Naive B cell (primary cell): ENCODE results near the gene PAFAH2. TPM values are rescaled to one million over a fixed set of nuclear protein-coding genes. Genes with fewer than 3 reads are reported as not detected.
"Not testable (repeated sequence)": the region's sequence is repeated elsewhere in the genome, so short reads cannot be mapped to it uniquely, and the experiment has no call there.

ENCODE experiments used
- ATAC-seq, 2 donors: fragments of 150-1000 bp; cut with Tn5 transposase; 2 replicates each; pipeline ENCODE4 v1.10.0; 2021; ENCODE audit warnings: low read depth in 2 of 2, mild to moderate bottlenecking in 2 of 2, moderate library complexity in 2 of 2
- DNase-seq: peaks from one replicate; pipeline ENCODE4 v3.0.0; 2022
- H3K27ac Mint-ChIP-seq, 6 donors: one replicate each; pipeline ENCODE4 v1.8.0; 2020 to 2022; ENCODE audit warnings: mild to moderate bottlenecking in 6 of 6, mixed read lengths in 6 of 6, moderate library complexity in 5 of 6, inconsistent platforms in 2 of 6
- H3K27me3 Mint-ChIP-seq, 3 donors: one replicate each; pipeline ENCODE4 v1.8.0; 2021 to 2022; ENCODE audit warnings: mixed read lengths in 3 of 3, mild to moderate bottlenecking in 1 of 3
- H3K36me3 Mint-ChIP-seq, 2 donors: one replicate each; pipeline ENCODE4 v1.8.0; 2020 to 2022; ENCODE audit warnings: mixed read lengths in 2 of 2, inconsistent platforms in 1 of 2, mild to moderate bottlenecking in 1 of 2
- H3K4me1 Mint-ChIP-seq, 3 donors: one replicate each; pipeline ENCODE4 v1.8.0; 2020 to 2022; ENCODE audit warnings: mixed read lengths in 3 of 3, inconsistent platforms in 1 of 3, mild to moderate bottlenecking in 1 of 3, moderate library complexity in 1 of 3
- H3K4me3 Mint-ChIP-seq, 8 donors: one replicate each; pipeline ENCODE4 v1.8.0; 2020 to 2022; ENCODE audit warnings: mild to moderate bottlenecking in 8 of 8, mixed read lengths in 8 of 8, moderate library complexity in 8 of 8, inconsistent platforms in 2 of 8
- H3K9me3 Mint-ChIP-seq, 7 donors: one replicate each; pipeline ENCODE4 v1.8.0; 2020 to 2022; ENCODE audit warnings: mixed read lengths in 7 of 7, mild to moderate bottlenecking in 5 of 7, inconsistent platforms in 2 of 7, moderate library complexity in 1 of 7
- polyA plus RNA-seq, 6 donors: library from polyadenylated mRNA; unstranded; fragments of 300-500 nt; fragmentation: Illumina TruSeq; gene quantifications; one replicate each; pipeline ENCODE4 v1.2.3, GENCODE V29; 2021; ENCODE audit warnings: low read depth in 6 of 6

PAFAH2 gene
- polyA plus RNA-seq, 6 donors from 2014 or later = 4.0 to 9.2 (median 7.7) TPM

DNA sequence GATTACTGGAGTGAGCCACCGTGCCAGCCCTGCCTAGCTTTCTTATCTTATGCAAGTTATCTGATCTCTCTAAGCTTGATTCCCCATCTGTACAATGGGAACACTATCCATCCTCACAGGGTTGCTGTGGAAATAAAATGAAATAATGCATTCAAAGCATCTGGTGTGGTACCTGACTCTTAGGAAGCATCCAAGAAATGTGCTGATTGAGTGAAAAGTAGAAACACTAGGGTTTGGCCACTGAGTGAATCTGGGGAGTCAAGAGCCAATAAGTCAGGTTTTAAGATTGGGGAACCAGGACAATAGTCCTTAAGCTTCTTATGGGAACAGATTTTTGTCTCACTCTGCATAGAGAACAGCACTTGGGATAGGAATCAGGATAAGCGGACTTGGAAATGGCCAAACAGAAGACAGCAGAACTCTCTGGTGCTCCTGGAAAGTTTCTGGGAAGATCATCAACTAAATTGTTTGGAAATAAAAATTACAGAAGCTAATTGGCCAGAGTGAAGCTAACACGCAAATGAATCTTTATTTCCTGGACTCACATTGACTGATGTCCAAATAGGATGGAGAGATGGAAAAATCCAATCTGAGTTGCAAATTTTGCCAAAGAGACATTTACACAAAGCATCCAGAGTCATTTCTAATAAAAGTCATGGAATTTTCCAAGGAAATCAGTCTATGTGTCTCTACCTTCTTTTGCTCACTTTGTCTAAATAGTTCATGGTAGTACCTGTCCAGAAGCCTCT, 3.3 kb downstream of the PAFAH2 start:
- no peak overlapping the region for H3K27ac Mint-ChIP-seq
- H3K4me1 Mint-ChIP-seq = peaks cover 27 to 44% (median 36%) of the 10 kb centered on the region in 3 donors
- no peaks in the 10 kb centered on the region for H3K9me3 Mint-ChIP-seq

DNA sequence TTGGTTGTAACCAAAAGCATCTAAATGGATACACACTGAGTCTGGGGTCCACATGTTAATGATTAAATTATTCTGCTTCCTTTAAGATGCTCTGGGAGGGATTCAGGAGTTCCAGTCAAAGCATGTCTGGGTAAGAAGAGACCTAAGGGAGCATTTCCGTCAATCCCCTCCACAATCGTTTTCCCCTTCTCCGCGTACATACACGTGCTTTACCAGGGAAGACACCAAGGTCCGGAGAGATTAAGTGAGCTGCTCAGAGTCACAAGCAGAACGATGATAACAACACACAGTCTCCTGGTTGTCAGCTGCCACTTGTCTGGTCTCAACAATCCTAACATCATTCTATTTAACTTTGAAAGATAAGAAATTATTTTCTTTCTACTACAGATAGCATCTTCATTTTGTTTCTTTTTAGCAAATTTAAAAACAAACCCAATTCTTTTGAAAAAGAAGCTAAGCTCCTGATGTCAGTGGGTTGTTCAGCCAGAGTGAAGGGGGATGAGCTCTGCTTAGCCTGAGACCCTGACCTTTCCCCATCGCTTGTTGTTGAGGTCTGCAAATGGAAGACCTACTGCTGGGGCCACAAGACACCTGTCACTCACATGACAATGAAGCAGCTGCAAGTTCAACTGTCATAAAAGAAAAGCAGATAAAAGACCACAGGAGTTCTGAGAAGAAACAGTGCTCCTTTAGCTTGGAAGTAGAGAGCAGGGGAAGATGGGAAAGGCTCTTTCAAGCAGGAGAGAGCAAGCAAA, 4.5 kb downstream of the PAFAH2 start:
- DNase-seq = no peak
- peaks cover 27 to 41% (median 32%) of the 10 kb centered on the region in 3 donors for H3K4me1 Mint-ChIP-seq
- H3K9me3 Mint-ChIP-seq = no peaks in the 10 kb centered on the region
- peak overlapping the region in 1 of 8 donors; percentile 36 for H3K4me3 Mint-ChIP-seq
- H3K36me3 Mint-ChIP-seq = no peaks in the 10 kb centered on the region
- ATAC-seq = no peak
- no peaks in the 10 kb centered on the region for H3K27me3 Mint-ChIP-seq
- H3K27ac Mint-ChIP-seq = peak overlapping the region in 2 of 6 donors; percentile 45 to 57

More for the DNA sequence above, 3.3 kb downstream of the PAFAH2 start:
- ATAC-seq = no peak
- Mint-ChIP-seq H3K36me3 (no peaks in the 10 kb centered on the region), H3K27me3 (no peaks in the 10 kb centered on the region), H3K4me3 (peak overlapping the region in 1 of 8 donors; percentile 44)
- DNase-seq = no peak

DNA sequence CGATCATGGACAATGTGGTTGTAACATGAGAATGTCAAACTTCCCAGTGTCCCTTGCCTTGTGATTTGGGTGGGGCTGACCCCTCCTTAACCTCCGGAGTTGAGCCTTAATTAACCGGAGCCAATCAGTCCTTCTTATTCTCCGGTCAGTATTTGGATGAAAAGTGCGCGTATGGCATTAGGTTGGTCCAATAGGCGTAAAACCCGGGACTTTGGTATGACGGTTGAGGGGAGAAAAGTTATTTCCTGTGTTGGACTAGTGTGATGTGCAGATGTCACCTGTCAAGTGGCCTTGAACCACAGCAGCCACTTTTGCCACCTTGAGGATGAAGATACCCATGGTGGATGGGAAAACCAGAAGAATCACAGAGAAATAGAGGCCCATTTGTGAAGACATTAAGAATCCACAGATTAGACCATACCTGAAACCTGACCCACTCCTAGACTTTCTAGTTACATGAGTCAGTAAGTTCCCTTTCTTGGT, 5.1 kb downstream of the PAFAH2 start:
- ATAC-seq = no peak
- H3K9me3 Mint-ChIP-seq = no peaks in the 10 kb centered on the region
- peak overlapping the region in 2 of 6 donors; percentile 43 to 57 for H3K27ac Mint-ChIP-seq
- H3K27me3 Mint-ChIP-seq = no peaks in the 10 kb centered on the region
- no peak for DNase-seq
- H3K4me1 Mint-ChIP-seq = peaks cover 27 to 35% (median 28%) of the 10 kb centered on the region in 3 donors
- H3K36me3 Mint-ChIP-seq = no peaks in the 10 kb centered on the region
- peak overlapping the region in 2 of 8 donors; percentile 36 to 53 for H3K4me3 Mint-ChIP-seq

DNA sequence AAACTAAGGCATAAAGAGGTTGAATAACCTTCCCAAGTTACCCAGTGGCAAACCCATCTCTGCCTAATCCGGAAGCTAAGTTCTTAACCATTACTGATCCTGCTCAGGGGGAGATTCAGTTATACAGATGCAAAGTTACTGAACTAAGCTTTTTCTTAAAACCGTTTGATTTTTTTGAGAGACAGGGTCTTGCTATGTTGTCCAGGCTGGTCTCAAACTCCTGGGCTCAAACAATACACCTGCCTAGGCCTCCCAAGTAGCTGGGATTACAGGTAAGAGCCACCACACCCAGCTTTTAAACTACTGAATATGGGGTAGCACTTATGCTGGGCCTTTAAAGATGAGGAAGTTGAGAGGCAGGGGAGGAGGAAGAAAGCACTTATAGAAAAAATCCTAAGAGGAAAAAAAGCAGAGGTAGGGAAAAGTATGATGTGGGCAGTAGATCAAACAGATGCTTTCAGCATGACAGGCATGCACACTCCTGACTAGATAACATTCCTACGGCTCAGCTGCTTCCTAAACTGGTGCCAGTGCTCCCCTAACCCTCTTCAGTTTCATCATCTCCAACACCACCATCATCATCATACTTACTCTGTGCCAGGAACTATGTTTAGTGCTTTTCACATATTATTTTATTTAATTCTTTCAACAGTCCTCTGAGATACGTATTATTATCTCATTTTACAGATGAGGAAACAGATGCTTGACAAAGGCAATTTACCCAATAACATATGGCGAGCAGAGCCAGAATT, 5.8 kb downstream of the PAFAH2 start:
- Mint-ChIP-seq H3K27ac (peak overlapping the region in 1 of 6 donors; percentile 58), H3K4me3 (peak overlapping the region in 1 of 8 donors; percentile 53), H3K4me1 (peaks cover 22 to 29% (median 23%) of the 10 kb centered on the region in 3 donors), H3K36me3 (no peaks in the 10 kb centered on the region), H3K9me3 (no peaks in the 10 kb centered on the region), H3K27me3 (no peaks in the 10 kb centered on the region)
- DNase-seq (no peak), ATAC-seq (no peak)

DNA sequence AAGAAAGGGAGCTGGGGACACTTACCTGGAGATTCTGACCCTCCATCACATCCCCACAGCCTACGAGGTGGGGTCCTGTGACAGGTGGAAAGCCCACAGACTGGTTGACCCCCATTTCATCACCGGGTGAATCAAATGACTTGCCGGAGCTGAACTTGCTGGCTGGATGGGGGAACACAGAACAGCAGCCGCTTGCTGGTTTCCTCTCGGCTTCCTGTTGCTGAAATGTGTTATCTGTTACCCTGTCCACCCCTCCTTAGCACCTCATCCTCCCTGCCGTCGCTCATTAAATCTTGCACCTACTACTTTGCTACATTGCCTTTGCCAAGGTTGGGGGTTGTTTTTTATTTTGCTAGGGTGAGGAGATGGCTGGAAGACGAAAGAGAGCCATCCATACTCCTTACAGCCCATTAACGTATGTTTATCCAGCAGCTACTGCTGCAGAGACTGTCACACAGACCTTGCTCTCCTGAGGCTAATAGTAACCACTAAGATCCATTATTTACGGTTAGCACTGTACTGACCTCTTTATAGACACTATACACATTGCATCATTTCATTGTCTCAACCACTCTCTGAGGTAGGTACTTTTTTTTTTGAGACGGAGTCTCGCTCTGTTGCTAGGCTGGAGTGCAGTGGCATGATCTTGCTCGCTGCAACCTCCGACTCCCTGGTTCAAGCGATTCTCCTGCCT, 7.0 kb downstream of the PAFAH2 start:
- DNase-seq = no peak
- Mint-ChIP-seq H3K27ac (peak overlapping the region in 3 of 6 donors; percentile 10 to 43 (median 18)), H3K36me3 (peaks cover 0 to 6% of the 10 kb centered on the region in 2 donors), H3K9me3 (no peaks in the 10 kb centered on the region), H3K4me1 (peaks cover 18 to 23% (median 22%) of the 10 kb centered on the region in 3 donors), H3K4me3 (peak overlapping the region in 6 of 8 donors; percentile 6 to 70 (median 22)), H3K27me3 (no peaks in the 10 kb centered on the region)
- peak; percentile 38 to 41 for ATAC-seq

DNA sequence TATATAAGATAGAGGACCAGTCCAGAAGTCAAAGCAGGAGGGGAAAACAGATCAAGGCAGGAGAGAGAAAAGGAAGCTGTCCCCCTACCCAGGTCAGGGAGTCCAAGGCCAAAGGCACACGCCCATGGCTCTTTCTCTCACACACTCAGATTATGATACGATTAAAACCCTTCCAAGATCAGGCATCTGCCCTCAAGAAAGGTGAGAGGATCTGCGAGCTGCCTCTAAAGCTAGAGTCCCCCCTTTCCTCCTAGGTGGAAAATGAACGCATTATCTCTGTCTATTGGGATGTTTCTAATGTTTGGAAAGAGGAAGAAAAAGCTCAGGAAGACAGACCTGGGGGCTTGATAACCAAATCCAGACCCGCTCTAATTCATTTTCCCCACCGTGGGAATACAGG, 7.6 kb downstream of the PAFAH2 start:
- H3K9me3 Mint-ChIP-seq = no peaks in the 10 kb centered on the region
- peak overlapping the region in 3 of 8 donors; percentile 18 to 70 (median 33) for H3K4me3 Mint-ChIP-seq
- H3K4me1 Mint-ChIP-seq = peaks cover 18 to 23% (median 22%) of the 10 kb centered on the region in 3 donors
- H3K36me3 Mint-ChIP-seq = peaks cover 0 to 12% of the 10 kb centered on the region in 2 donors
- H3K27ac Mint-ChIP-seq = peak overlapping the region in 1 of 6 donors; percentile 73
- H3K27me3 Mint-ChIP-seq = no peaks in the 10 kb centered on the region
- ATAC-seq (no peak), DNase-seq (no peak)

DNA sequence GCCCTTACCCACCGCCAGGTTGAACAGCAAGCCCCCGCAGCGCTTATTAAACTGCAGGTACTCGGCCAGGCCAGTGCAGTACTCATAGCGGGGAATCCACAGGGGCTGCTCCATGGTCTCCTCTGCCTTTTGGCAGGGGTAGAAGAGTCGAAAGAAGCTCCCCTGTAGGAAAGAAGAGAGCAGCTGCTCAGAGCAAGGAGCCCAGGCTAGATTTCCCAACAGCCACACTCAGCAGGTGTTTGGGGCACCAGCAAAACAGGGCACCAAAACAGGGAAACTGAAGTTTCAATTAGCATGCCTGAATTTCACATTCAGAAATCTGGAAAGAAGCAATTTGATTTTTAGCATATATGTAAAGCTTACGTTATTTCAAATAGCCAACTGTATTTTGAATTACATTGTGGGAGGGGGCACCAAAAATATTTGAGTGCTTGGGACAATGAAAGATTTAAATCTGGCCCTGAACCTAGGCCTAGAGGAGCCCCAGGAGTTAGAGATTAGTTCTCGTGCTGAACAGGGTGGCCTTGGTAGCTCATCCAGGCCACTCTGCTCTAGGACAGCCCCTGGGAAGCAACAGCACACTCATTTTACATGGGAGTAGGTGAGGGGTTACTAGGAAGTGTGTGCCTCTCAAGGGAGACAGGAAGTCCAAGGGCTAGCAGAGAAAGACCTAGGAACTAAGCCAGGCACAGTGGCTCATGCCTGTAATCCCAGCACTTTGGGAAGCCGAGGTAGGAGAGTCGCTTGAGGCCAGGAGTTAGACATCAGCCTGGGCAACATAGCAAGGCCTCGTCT, 8.2 kb downstream of the PAFAH2 start:
- peak overlapping the region in 2 of 6 donors; percentile 49 to 82 for H3K27ac Mint-ChIP-seq
- no peaks in the 10 kb centered on the region for H3K9me3 Mint-ChIP-seq
- no peak overlapping the region for H3K4me3 Mint-ChIP-seq
- DNase-seq (no peak), ATAC-seq (no peak)
- no peaks in the 10 kb centered on the region for H3K27me3 Mint-ChIP-seq
- peaks cover 18 to 23% (median 22%) of the 10 kb centered on the region in 3 donors for H3K4me1 Mint-ChIP-seq
- H3K36me3 Mint-ChIP-seq = peaks cover 0 to 12% of the 10 kb centered on the region in 2 donors

DNA sequence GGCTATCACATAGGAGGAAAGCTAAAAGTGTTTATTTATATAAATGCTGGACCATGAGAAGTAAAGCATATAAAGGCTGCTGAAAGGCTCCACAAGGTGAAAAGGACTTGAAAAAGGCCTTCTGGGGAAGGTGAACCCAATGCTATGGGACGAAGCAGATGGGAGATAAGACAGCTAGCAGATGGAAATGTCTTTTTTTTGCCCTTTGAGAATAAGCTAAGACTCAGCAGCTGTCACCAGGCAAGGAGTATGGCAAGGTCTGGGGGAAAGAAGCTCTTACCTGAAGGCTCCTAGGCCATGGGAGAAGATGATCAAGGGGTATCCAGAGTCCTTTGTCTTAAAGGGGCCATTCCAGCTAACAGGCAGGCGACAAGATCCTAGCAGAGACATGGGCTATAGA, 9.9 kb downstream of the PAFAH2 start:
- H3K36me3 Mint-ChIP-seq = peaks cover 12% of the 10 kb centered on the region in 2 donors
- no peak for ATAC-seq
- H3K27ac Mint-ChIP-seq = no peak overlapping the region
- peaks cover 13 to 19% (median 18%) of the 10 kb centered on the region in 3 donors for H3K4me1 Mint-ChIP-seq
- no peak for DNase-seq
- H3K27me3 Mint-ChIP-seq = no peaks in the 10 kb centered on the region
- H3K4me3 Mint-ChIP-seq = no peak overlapping the region
- no peaks in the 10 kb centered on the region for H3K9me3 Mint-ChIP-seq

DNA sequence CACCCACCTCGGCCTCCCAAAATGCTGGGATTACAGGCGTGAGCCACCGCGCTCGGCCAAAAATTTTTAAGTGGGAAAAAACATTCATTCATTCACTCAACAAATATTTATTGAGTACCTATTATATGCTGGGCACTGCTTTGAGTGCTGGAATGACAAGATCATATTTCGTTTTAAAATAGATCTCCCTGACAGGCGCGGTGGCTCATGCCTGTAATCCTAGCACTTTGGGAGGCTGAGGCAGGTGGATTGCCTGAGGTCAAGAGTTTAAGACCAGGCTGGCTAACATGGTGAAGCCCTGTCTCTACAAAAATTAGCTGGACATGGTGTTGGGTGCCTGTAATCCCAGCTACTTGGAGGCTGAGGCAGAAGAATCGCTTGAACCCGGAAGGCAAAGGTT, 11.1 kb downstream of the PAFAH2 start:
- H3K27ac Mint-ChIP-seq, H3K9me3 Mint-ChIP-seq, H3K27me3 Mint-ChIP-seq, DNase-seq, H3K4me3 Mint-ChIP-seq, ATAC-seq: not testable (repeated sequence)
- Mint-ChIP-seq H3K4me1 (peaks cover 13 to 19% (median 15%) of the 10 kb centered on the region in 3 donors), H3K36me3 (peaks cover 23 to 24% of the 10 kb centered on the region in 2 donors)

DNA sequence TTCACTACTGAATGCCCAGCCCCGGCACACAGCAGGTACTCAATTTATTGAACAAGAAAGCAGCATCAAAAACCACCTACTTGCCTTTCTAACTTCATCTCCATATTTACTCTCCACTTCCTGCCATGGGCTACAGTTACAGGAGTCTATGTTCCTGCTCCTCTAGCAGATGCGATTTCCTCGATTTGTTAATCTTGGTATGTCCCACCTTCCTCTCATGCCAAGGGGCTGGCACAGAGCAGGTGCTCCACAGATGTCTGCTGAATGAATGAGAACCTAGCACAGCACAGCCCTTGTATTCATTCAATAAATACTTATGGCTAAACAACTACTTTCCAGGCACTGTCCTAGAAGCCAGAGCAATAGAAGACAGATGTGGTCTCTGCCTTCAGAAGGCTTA, 12.2 kb downstream of the PAFAH2 start:
- Mint-ChIP-seq H3K27ac (peak overlapping the region in 1 of 6 donors; percentile 30), H3K27me3 (no peaks in the 10 kb centered on the region), H3K4me3 (no peak overlapping the region), H3K36me3 (peaks cover 24 to 28% of the 10 kb centered on the region in 2 donors), H3K9me3 (no peaks in the 10 kb centered on the region), H3K4me1 (peaks cover 8 to 14% (median 11%) of the 10 kb centered on the region in 3 donors)
- DNase-seq (no peak), ATAC-seq (no peak)

DNA sequence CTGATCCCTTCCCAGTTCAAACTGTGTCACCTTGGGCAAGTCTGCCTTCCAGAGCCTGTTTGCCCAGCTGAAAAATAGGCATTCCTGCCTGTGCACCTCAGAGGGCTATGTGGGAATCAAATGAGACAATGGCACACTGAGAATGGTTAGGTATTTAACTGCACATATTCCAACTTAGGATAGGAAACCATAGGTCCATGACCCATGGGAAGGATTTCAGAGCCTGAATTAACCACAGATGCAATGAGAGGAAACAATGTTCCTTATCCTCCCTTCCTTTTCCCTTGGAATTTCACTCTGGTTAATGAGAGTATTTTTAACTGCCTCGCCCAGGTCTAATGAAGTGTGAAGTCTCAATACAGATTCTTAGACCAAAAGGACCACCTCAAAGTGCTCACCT, 12.7 kb downstream of the PAFAH2 start:
- Mint-ChIP-seq H3K36me3 (peaks cover 24 to 28% of the 10 kb centered on the region in 2 donors), H3K4me1 (peaks cover 4 to 9% (median 6%) of the 10 kb centered on the region in 3 donors), H3K4me3 (no peak overlapping the region), H3K27me3 (no peaks in the 10 kb centered on the region), H3K9me3 (no peaks in the 10 kb centered on the region), H3K27ac (no peak overlapping the region)
- ATAC-seq = no peak
- no peak for DNase-seq

DNA sequence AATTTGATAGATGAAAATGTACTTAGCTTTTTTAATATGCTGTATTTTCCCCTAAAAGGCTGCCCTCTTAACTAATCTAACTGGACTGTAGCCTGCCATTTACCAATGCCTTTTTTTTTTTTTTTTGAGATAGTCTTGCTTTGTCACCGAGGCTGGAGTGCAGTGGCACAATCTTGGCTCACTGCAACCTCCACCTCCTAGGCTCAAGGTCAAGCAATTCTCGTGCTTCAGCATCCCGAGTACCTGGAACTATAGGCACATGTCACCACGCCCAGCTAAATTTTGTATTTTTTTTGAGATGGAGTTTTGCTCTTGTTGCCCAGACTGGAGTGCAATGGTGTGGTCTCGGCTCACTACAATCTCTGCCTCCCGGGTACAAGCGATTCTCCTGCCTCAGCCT, 18.7 kb downstream of the PAFAH2 start:
- no peak for ATAC-seq
- Mint-ChIP-seq H3K4me1 (no peaks in the 10 kb centered on the region), H3K4me3 (no peak overlapping the region), H3K9me3 (no peaks in the 10 kb centered on the region), H3K27me3 (no peaks in the 10 kb centered on the region), H3K36me3 (peaks cover 30 to 44% of the 10 kb centered on the region in 2 donors), H3K27ac (no peak overlapping the region)
- DNase-seq = no peak
